Fibroblast of skin of left quadriceps (primary cell): ENCODE measurements around the gene TSTD1.
"Not testable (repeated sequence)": the region's sequence is repeated elsewhere in the genome, so short reads cannot be mapped to it uniquely, and the experiment has no call there.

Experiments used
- DNase-seq, 2 experiments: peaks; one replicate each; pipeline ENCODE4 v3.0.0-alpha.2; 2013; ENCODE audit warnings: low read depth in 2 of 2

The TSTD1 gene

DNA sequence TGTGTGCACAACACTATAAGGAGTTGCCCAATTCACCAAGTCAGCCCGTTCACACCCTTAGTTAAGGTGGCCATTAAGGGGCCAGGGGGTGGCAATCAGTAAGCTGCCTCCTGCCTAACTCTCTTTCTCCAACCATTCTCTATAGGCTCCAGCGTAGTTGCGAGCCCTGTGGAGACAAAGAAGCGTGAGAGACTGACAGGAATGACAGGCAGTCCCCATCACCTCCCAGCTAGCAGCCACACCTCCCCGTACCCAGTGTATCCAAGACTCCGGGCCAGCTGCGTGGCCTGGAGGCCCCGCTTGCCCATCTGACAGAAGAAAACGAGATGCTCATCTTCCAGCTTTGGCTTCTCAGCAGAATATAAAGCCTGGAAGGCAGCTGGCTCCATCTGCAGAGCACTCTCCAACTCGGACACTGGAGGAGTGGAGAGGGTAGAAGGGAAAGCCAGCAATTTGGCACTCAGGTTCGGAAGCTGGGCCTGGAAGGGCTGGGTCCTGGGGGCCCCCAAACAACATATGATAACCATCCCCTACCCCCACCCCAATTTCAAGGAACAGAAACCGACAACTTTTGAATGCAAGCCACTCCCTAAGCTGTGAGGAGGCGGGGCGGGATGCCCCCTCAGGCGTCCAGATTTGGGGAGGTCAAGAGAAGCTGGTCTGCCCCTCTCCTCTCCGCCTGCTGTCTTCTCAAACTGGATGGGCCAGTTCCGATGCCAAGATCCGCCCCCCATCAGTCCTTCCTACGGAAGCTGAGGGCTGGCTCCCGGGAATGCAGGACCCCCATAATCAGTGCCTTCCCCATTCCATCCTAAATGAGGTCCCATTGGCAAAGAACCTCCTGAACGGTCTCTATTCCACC is 872 bp downstream of the TSTD1 start:
- no peak for DNase-seq

DNA sequence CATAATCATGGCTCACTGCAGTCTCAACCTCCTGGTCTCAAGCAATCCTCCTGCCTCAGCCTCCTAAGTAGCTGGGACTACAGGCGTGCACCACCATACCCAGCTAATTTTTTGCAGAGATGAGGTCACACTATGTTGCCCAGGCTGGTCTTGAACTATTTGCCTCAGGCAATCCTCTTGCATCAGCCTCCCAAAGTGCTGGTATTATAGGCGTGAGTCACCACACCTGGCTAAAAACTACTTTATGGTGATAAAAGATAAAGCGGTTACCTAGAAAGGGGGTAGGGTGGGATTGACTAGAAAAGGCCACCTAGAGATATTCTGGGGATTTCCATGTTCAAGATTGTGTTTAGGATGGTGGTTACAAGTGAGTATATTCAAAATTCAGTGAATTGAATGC is 5.0 kb downstream of the TSTD1 start:
- no peak for DNase-seq

GRCh38 chr1:161032409-161032808 is 6.4 kb downstream of the TSTD1 start:
- no peak for DNase-seq

DNA sequence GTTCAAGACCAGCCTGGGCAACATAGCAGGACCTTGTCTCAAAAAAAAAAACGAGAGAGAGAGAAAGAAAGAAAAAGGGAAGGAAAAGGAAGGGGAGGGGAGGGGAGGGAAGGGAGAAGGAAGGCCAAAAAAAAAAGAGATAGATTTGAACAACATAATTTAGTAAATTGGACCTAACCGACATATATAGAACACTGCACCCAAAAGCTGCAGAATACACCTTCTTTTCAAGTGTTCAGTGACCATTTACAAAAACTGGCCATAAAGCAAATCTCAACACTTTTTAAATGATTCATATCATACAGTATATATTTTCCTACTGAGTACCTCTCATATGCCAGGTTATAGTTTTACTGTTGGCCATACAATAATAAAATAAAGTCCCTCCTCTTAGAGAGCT is 6.9 kb downstream of the TSTD1 start:
- no peak for DNase-seq

DNA sequence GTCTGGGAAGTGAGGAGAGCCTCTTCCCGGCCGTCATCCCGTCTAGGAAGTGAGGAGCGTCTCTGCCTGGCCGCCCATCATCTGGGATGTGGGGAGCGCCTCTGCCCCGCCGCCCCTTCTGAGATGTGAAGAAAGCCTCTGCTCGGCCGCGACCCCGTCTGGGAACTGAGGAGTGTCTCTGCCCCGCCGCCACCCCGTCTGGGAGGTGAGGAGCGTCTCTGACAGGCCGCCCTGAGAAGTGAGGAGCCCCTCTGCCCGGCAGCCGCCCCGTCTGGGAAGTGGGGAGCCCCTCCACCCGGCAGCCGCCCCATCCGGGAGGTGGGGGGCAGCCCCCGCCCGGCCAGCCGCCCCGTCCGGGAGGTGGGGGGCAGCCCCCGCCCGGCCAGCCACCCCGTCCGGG is 9.3 kb downstream of the TSTD1 start:
- DNase-seq, result not testable (repeated sequence)

GRCh38 chr1:161026954-161027353 is 11.8 kb downstream of the TSTD1 start:
- not testable (repeated sequence) for DNase-seq

GRCh38 chr1:161022432-161022831 is 16.3 kb downstream of the TSTD1 start:
- DNase-seq, result not testable (repeated sequence)

- no peak for DNase-seq
These were observed 16.8 kb downstream of the TSTD1 start for GRCh38 chr1:161021970-161022353.

GRCh38 chr1:161021165-161021969 is 17.4 kb downstream of the TSTD1 start:
- no peak for DNase-seq

- DNase-seq, result no peak
These were observed 18.1 kb downstream of the TSTD1 start, which contains the start of gene F11R for GRCh38 chr1:161020509-161021164. TSS of gene F11R (minus strand) at chr1:161021152. CDS start at chr1:161021073, 79 bp downstream.

DNA sequence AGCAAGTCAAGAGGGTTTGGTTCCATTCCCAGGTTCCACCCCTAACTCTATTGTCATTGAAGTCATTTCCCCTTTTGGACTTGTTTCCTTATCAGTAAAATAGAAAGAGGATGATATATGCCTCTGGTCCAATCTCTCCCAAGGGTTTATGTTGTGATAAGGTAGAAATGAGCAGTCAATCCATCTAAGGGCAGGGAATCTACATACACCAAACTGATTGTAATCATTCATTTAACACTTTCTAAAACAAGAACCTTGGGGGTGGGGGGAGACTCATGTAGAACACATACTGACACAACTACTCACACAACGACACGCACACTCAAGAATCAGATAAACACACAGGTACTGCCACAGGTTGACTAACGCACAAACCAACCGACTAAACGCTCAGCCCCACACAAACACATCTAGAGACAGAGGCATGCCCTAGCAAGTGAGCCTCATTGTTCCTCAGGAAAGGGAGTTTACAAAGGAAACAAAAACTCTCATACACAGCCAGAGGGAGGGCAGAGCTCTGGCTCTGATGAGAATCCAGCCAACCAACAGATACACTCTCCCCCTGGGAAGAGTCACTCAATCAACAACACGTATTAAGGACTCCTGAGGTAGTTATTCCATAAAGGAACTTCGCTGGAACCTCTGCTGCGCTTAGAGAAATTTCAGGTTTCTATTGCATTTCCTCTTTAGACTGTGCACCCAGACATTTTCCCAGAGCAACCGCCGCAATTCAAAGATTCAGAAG is 18.8 kb downstream of the TSTD1 start:
- DNase-seq, result no peak

- not testable (repeated sequence) for DNase-seq
These were observed 19.6 kb downstream of the TSTD1 start for GRCh38 chr1:161019111-161019660.

- no peak for DNase-seq
These were observed 20.2 kb downstream of the TSTD1 start for GRCh38 chr1:161018631-161018930.

DNA sequence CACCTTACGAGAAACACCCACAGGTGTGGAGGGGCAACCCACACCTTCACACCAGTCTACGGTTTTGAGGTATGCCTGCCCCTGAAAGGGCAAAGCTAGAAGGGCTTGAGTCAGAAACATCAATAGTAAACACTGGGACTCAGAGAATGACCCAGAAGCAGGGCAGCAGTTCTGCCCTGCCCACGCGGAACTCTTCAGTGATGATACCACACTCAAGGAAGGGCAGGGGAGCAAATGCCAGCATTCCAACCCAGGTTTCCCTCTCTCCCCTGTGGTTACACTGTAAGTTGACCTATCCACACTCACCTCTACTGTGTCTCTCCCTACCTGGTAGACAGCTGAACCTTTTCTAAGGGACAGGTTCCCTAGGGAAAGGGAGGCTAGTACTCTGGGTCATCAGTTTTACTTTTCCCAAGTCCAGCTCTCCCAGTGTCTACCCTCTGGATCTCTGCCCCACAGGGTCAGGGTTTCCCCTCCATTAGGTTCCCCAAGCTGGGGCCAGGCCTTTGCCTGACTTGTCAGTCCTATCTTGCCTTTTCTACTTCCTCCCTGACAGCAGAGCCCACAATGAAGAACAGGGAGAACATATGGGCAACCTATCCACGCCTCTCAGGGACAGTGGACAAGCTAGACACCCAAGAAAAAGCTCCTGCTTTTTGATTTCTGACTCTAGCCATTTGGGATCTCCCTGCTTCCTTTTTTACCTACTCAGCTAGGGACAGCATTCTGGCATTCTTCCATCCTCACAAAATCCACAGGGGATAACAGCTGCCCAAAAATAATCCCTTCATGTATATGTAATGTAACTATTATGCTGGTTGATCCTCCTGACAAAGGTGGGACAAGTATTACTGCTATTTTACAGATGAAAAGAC is 20.8 kb downstream of the TSTD1 start:
- no peak for DNase-seq

- DNase-seq, result not testable (repeated sequence)
These were observed 21.6 kb downstream of the TSTD1 start for GRCh38 chr1:161017181-161017580.

- DNase-seq, result not testable (repeated sequence)
These were observed 22.1 kb downstream of the TSTD1 start for GRCh38 chr1:161016683-161017082.

DNA sequence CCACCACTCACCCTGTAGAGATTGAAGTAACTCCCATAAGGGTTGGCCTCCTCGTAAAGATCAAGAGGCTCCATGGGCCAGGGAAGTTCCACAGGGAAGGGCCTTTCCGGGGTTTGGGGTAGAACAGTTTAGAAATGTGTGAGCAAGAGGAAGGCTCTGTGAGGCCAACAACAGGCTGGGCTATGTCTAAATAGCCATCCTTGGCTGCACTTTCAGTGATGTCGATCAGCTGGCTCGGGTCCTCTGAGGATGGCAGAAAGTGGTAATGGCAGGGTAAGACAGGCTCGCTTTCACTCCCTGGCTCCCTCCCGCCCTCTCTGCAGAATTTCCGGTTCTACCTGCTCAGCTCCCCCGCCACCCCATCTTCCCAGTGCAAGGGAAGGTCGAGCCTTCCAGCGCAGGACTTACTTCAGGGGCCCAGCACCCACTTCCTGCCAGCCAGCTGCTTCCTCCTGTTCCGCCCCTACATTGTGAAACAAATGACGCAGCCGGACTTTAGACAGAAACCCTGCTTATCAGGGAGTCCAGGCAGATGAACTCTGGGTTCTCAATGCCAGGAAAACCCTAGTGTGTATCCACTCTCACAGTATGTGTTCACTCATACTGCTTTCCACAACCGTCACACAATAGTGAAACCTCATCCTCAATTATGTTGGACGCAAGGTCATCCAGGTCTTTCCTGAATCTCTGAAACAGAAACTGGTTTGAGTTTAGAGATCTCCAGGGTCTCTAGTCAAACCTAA is 25.1 kb downstream of the TSTD1 start:
- DNase-seq, result peak; percentile 25 to 26

GRCh38 chr1:161013131-161013487 is 25.7 kb downstream of the TSTD1 start:
- no peak for DNase-seq

DNA sequence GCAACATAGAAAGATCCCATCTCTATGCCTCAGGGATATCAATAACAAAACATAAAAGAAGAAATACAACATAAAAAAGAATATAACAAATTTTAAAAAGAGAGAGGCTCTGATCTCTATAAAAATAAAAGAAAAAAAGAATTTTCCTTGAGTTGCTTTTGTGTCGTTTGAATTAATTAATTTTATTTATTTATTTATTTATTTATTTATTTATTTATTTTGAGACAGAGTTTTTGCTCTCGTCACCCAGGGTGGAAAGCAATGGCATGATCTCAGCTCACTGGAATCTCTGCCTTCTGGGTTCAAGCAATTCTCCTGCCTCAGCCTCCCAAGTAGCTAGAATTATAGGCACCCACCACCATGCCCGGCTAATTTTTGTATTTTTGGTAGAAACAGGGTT is 26.3 kb downstream of the TSTD1 start:
- DNase-seq, result no peak
